ENCODE measurements around the gene C10orf90.
"Not testable (repeated sequence)": the region's sequence is repeated elsewhere in the genome, so short reads cannot be mapped to it uniquely, and the experiment has no call there.

C10orf90 gene

DNA sequence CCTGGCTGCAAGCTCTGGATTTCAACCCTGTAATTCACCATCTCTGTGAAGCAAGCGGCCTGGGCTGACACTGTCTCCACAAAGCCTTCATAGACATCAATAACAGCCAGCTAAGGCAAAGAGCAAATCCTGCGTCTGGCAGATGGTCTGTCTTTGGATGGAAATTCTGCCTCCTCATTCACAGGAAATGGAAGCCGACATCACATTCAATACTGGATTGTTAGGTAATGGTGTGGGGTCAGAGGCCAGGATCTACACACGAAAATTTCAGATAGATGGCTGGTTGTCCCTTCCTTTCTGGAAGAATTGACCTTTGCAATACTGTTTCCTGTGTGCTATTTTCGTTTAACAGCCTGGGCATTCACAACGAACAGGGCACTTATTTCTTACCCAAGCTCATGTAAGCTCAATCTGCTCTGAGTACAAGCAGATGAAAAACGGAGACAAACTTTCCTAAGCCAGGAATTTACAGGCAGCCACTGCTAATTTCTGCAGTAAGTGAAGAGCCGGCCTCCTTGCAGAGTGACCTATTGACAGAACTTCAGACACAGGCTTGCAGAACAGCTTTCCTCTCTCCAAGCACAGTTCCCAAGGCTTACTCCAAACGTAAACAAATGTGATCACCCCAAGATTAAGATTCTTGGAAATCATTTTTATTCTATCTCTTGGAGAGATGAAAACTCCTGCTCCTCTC lies 279.2 kb downstream of the C10orf90 start:
- DNase-seq (ENCODE audit: low read depth in 3 of 3): no peak

DNA sequence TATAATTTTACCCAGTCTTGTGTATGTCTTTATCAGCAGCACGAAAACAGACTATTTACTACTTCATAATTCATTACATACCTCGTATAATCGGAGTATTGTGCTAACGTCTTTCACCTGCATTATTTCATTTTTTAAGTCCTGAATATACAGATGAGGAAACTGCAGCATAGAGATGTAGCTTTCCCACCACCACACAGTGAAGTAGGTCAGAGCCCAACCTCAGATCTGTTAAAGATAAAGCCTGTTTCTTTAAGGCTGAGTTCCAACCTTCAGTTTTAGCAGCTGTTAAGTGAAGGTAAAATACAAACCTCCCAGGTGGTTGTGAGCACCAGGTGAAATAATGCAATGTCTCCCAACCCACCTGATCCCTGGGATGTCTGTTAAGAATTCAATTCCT lies 280.2 kb downstream of the C10orf90 start:
- no peak for DNase-seq (ENCODE audit: low read depth in 3 of 3)

DNA sequence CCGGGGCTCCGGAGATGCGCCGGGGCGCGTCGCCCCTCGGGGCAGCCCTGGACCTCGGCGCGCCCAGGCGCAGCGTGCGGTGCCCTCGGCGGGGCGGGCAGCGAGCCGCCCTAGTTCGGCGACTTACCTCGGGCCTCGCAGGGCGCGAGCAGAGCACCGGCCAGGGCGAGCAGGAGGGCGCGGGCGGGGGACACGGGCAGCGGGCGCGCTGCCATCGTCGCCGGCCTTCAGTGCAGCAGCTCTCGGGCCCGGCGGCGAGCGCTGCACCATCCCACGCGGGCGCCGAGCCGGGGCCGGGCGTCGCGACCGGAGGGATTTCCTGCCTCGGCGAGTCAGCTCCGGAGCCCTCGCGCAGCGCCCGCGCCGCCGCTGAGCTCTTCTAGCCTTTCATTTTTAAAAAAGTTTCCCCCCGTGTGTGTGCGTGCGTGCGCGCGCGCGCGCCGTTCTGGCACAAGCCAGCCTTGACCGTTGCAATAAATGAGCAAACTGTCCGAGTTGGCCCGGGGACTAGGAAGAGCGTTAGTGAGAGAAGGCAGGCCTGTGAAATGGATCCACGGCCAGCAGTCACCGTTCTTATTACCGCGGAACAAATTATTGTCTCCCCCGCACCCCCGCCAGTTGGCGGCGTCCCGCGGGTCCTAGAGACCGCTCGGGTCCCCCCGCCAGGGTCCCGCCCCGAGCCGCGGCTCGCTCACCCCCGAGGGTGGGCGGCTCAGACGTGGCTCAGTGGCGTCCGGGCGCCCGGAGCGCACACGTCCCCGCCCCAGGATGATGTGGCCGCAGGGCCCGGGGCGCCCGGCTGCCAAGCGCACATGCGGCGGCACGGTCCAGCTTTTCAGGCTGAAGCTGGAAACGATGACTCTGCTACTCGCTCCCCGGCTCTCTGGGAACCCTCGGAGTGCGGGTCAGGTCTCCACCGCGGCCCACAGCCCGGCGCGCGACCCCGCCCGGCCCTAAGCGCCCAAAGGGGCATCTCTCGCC lies 282.3 kb downstream of the C10orf90 start, which contains the start of gene ADAM12:
ADAM12 (minus strand) TSS at position 547 of the 981 bp plus-strand sequence; CDS start at position 215, 332 bp downstream.
- no peak for DNase-seq (ENCODE audit: low read depth in 3 of 3)

DNA sequence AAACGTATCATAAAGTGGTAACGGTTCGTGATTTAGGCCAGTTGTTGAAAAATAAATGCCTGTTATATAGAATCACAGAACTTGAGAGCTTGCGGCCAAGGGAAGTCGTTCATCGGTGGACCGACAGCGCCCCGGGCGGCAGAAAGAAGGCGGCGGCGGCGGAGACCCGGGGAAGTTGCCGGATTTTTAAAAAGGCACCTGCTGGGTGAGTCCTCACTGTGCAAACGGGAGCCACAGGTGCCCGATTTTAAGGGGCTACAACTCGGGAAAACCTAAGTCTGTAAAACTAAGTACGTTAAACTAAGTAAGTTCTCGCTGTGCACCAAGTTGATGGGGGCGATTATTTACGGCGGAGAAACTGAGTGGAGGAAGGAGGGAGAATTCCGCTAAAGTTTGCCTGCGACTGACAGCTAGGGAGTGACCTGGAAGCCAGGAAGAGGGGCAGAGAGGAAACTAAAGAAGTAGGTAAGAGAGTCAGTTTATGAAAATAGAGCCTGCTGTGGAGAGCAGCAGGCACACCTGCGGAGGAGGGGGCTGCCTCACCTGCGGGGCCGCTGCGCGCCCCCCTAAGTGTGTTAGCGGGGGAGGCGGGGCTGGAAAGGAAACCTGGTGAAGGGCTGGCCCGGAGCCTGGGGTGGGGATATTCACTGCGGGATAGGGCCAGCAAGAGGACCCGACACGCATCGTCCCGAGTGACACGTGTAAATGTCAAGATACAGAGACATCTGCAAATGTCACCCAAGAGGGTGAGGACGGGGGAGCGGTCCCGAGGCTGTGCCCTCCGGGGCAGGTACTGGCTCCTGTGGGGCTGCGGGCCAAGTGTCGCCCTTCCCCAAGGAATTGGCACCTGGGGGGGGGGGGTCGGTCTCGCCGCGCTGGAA lies 283.2 kb downstream of the C10orf90 start:
- peak in 2 of 3 donors; percentile 7 to 26 for DNase-seq (ENCODE audit: low read depth in 3 of 3)

DNA sequence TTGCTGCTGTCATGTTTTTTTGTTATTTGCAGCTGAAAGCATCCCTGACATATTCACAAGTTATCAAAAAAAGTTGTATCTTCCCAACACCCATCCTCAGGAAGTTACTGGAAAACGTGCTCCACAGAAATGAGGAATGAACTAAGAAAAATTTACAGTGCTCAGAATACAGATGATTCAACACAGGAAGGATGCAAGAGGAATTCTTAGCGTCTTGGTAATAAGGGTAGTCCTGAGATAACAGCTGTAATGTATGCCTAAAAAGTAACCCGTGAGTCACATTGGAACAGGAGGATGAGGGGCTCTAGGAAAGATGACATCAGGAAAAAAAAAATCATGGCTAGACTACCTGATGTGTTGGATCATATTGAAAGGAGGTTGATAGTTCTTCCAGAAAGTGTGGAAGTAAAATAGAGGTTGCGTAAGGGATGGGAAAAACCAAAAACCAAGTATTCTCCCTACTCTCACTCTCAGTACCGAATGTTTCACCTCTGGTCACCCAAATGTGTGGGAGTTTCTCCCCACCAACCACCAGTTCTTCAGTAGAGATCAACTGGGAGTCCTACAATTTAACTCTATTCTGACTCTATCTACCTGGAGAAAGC lies 286.1 kb downstream of the C10orf90 start:
- DNase-seq (ENCODE audit: low read depth in 3 of 3): no peak

DNA sequence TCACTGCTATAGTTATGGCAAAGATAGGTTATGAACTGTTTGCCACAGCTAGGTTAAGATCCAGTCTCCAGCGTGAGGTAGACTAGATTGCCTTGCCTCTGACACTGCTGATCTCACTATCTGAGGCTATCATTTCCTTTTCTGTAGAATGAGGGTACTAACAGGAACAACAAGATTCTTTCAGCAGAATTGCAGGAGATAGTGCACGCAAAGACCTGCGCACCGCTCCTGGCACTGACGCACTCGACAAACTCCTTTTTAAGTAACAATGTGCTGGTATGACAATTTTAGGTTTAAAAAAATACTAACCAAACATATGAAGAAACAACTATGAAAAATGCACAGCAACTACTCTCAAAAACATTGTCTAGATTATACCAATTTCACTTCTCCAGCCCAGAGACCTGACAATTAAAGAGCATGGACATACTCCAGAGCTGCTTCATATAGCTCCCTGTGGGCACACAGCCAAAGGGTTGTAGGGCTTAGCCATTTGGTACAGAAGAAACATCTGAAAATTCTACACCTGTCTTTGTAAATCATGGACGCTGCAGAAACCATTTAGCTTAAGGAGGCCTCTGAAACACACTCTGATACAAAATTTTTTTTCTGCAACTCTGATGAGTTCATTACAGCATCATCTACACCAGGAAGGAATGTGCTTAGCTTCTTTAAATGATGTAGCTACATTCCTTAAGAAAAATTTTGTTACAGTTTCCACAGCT lies 290.0 kb downstream of the C10orf90 start:
- DNase-seq (ENCODE audit: low read depth in 3 of 3): no peak

DNA sequence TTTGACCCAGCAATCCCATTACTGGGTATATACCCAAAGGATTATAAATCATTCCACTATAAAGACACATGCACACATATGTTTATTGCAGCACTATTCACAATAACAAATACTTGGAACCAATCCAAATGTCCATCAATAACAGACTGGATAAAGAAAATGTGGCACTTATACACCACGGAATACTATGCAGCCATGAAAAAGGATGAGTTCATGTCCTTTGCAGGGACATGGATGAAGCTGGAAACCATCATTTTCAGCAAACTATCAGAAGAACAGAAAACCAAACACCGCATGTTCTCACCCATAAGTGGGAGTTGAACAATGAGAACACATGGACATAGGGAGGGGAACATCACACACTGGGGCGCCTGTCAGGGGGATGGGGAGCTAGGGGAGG lies 291.3 kb downstream of the C10orf90 start:
- not testable (repeated sequence) for DNase-seq (ENCODE audit: low read depth in 3 of 3)

DNA sequence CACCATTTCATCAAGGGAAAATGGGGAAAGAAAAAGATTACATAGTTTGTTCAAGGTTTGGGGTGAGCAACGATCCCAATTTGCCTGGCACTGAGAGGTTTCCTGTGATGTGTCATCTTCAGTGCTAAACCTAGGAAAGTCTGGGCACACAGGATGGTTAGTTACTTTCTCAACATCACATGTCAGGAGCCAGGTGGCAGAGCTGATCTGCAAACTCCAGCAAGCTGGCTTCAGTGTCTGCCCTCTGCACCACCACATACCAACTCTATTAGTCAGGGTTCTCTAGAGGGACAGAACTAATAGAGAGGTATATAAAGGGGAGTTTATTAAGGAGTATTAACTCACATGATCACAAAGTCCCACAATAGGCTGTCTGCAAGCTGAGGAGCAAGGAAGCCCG lies 293.5 kb downstream of the C10orf90 start:
- no peak for DNase-seq (ENCODE audit: low read depth in 3 of 3)

DNA sequence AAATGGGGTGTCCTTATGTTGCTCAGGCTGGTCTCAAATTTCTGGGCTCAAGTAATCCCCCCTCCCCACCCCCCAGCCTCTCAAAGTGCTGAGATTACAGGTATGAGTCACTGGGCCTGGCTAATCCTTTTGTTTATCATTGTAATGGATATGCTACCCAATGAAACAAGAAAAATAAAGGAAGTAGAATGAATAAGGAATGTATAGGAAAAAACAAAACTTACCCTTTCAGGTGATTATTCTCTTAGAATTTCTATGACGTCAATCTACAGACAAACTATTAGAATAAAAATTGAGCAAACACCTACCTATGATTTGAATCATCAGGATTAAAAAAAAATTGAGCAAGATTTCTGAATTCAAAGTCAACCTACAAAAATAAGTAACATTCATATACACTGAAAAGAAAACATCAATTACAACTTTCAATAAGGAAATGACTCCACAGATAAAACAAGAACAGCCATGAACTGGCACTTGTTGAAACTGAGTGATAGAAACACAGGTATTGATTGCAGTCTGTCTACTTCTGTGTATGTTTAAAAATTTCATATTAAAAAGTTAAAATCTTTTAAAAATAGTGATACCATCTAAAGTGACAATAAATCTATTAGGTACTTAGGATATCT lies 294.5 kb downstream of the C10orf90 start:
- no peak for DNase-seq (ENCODE audit: low read depth in 3 of 3)

DNA sequence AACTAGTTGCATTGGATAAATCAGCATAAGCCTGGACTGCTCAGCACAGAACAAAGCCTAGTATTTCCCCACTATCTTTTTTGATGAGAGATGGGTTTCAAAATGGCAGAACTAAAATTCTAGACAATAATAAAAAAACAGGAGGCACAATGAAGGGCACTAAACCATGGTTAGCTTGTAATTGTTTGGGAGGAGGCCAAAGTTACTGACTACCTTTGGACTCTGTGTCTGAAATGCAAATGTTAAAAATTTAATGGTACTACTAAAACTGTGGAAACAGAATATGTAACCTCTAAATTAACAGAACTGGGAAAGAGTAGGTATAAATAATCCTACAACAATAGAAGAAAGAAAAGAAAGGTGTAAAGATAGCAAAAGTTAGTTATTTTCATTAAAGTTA lies 295.2 kb downstream of the C10orf90 start:
- no peak for DNase-seq (ENCODE audit: low read depth in 3 of 3)

All from stimulated activated CD4-positive, alpha-beta T cell treated with anti-CD3 and anti-CD28 coated beads, TNF-alpha, amount 100 ng/mL, for 48 hours (primary cell).